Activated CD8-positive, alpha-beta memory T cell treated with anti-CD3 and anti-CD28 coated beads, Interleukin-2, amount 50 U/mL, for 48 hours (primary cell): Measurements from ENCODE around the gene PIK3CD.

Source experiments
- DNase-seq: peaks from one replicate; pipeline ENCODE4 v3.0.0-alpha.2; 2020

PIK3CD gene

DNA sequence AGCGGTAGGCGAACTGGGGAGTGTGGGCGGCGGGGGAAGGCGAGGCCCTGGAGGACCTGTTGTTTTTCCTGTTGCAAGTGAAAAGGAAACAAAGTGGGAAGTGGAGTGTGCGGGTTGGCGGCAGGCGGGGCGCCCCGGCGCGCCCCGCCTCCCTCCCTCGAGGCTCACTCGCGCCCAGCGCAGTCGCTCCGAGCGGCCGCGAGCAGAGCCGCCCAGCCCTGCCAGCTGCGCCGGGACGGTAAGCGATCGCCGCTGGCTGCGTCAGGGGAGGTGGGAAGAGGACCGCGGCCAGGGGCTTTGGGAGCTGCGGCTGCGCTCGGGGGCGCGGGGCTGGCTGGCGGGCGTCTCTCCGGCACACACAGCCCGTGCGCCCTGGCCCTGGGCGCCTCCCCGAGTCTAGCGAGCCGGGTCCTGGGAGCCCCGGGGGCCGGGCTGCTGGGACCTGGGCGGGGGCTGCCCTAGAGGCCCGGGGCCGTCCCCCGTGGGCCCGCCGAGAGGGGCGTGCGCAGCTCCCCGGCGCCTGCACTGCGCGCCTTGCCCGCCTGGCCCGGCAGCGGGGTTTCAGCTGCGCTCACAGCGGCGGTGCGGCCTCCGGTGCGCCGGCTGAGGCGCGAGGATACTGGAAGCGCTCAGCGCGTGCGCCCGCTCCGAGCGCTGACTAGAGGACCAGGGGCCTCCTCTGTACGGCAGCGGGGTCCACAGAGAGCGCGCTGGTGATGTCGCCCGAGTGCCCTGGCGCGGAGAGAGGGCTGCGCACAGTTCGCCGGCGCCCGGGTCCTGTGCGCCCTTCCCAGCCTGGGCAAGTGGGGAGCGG, at the start of gene PIK3CD:
Gene PIK3CD, plus strand, starts transcription at position 167 of the 814 bp plus-strand sequence. CDS start 58,725 bp downstream, outside the sequence.
- peak; percentile 75 for DNase-seq

- DNase-seq = no peak
These were observed 49.4 kb upstream of the PIK3CD start for GRCh38 chr1:9601942-9602793.

GRCh38 chr1:9602794-9603167, 48.8 kb upstream of the PIK3CD start:
- DNase-seq = no peak

DNA sequence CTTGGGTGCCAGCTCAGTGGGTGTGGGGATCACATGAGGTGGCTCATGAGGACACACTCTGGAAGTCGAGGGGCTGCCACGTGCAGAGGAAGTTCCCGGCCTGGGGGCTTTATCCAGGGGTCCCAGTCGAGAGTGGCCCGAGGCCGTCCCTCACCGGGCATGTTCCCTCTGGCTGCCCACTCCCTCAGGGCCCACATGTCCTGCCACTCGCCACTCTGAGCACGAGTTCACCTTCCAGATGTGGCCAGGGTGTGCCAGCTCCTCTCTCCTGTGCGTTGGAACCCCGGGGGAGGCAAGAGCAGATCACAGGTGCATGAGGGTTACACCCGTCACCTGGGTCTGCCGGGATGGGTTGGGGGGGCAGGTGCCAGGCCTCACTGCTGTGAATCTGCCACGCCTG, 48.2 kb upstream of the PIK3CD start:
- no peak for DNase-seq

DNA sequence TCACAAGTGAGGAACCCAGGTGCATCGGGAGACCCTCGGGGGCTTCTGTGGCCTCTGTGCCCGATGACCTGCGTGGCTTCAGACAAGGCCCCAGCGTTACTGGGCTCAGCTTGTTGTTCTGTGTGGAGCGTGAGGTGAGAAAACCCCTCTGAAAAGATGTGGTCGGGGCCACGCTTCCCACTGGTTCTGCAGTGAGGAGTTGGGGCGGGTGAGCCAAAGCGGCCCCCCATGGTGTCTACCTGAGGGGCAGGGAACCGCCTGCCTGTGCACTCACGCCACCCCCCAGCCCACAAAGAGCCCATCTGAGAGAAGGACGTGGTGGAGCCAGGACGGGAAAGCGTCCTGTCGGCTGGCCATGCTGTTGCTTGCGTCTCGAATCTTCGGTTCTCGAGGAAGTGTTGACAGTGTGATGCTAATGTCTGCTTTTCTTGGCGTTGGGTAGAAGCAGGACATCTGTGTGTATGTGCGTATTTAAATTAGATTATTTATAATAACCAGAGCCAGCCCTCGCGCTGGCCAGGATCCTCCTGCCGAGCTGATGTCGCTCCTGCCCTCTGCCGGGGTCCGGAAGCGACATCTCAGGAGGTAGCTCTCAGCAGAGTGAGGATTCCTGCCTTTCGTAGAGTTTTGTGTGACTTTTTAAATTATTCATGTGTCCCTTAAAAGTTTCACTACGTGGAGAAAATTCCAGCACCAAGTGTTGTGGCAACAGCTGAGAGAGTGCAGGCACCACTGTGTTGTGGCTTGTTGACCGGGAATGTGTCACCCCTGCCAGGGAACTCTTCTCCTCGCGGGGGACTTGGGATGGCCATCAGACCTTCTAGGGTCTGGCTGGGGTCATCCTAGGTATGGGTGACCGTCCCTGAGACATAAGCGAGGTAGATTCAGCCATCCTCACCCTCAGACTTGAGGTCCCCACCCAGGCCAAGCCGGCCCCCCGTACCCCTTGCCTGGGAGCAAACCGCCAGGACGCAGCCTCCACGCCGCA, 47.5 kb upstream of the PIK3CD start:
- DNase-seq = no peak

DNA sequence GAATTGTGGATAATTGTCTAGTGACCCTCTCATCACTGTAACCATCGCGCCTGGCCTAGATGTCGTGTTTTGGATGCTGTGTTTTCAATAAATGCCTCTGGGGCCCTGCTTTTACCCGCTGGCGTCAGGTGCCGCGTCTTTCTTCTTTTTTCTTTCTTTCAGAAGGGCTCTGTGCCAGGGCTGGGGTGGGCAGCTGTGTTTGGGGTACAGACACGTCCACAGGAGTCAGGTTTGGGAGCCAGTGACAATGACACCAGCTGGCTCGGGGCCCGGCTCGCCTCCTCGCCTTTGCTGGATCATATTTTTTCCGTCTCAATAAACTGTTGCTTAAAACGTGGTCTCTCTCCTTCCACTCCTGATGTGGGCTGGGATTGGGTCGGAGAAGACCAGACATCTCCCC, 46.7 kb upstream of the PIK3CD start:
- DNase-seq = no peak

DNA sequence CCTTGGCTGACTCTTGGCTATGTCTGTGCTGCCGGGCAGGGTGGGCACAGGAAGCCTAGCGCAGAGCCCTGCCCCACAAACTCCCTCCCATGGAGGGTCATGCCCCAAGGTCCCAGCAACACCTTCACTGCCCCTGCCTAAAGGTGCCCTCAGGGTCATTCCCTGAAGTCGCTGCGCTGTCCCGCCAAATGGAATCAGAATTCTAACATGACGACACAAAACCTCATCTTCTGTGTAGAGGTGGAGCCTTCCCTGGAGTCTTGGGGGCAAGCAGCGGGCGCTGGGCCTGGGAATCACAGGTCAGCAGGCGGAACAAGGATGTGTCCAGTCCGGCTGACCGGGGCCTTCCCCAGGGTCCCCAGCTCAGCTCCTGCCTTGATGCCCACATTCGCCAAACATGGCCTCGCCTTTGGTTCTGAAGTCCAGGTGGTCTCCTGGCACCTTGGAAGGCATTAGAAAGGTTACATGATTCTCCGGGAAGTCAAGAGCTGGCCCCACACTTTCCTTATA, 45.5 kb upstream of the PIK3CD start:
- no peak for DNase-seq

- DNase-seq = no peak
These were observed 45.1 kb upstream of the PIK3CD start for GRCh38 chr1:9606458-9606857.

- no peak for DNase-seq
These were observed 44.6 kb upstream of the PIK3CD start for GRCh38 chr1:9606948-9607347.

- no peak for DNase-seq
These were observed 44.2 kb upstream of the PIK3CD start for GRCh38 chr1:9607352-9607751.

DNA sequence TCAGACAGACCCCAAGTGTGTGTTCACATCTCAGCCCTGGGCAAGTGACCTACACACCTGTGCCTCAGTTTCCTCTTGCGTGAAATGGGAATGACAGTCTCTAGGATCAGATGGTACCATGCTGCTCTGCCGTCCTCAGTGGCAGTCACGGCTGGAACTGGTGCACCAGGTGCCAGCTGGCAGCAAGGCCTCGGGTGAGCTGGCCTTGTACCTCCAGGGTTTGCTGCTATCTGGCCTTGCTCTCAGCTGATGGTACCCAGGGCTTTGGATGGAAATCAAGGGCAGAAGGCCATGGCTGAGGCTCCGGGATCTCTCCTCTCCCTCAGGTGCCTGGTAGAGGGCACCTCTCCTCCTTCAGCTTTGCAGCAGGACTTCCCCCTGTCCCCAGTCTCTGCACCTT, 41.5 kb upstream of the PIK3CD start:
- no peak for DNase-seq

DNA sequence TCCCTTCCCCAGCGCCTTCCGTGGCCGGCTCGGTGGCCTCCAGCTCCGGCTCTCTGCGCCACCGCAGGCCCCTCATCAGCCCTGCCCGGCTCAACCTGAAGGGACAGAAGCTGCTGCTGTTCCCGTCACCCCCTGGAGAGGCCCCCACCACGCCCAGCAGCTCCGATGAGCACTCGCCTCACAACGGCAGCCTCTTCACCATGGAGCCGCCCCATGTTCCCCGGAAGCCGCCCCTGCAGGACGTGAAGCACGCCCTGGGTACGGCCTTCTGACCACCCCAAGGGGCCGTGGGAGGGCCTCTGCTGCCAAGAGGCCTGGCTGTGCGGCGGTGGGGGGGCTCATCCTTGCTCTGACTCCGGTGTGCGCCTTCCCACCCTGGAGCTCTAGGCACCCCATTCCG, 41.0 kb upstream of the PIK3CD start:
- DNase-seq = no peak

- no peak for DNase-seq
These were observed 39.8 kb upstream of the PIK3CD start for GRCh38 chr1:9611716-9612115.

DNA sequence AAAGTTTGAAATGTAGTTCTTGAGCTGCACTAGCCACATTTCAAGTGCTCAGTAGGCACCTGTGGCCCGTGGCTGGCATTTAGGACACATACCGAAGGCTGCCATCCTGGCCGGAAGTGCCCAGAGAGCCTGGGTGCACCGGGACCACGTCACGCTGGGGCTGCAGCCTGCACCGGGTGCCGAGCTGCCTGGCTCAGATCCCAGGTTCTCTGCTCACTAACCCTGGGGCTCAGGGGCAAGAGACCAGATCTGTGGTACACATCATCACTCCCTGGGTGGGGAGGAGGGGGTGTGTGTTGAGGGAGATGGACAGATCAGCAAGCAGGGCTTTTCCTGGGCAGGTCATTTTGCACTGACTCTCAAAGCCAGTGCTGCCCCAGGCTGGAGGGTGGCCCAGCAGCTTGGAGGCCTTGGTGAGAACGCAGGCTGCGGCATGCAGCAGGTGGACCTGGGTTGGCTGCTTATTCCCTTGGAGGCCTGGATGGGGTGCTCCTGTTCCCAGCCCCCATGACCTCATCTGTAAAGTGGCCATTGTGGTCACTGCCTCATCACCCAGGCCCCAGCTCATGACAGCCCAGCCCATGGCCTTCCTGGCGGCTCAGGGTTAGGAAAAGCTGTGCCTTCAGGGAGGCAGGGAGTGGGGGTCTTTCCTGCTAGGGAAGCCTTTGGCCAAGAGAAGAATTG, 39.2 kb upstream of the PIK3CD start:
- no peak for DNase-seq

DNA sequence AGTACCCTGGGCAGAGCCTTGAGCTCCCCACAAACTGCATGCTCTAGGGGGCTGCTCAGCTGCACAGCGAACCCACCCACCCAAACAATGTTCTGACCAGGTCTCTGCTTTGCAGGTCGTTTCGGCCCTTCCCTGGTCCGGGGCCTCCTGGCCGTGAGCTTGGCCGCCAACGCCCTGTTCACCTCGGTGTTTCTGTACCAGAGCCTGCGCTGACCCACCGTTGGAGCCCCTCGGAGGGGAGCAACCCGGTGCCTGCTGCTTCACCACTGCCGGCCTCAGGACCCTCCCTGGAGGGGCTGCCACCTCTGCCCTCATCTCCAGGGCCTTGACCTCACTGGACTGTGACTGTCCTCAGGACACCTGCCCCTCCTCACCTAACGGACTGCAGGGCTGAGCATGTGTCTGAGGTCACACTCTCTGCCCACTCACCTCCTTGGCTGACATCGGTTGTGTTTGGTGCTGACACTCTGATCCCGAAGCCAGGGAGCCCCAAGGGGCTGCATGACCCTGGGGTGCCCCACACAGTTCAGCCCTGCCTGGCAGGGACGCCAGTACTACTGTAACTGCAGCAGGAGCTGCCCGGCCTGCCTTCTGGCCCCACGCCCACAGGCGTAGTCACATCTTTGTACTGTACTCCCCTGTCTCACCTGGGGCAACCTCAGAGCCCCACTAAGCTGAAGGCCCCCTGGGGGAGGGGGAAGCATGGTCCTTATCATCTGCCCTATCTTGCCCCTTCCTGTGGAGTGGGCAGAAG, 38.5 kb upstream of the PIK3CD start:
- no peak for DNase-seq

- no peak for DNase-seq
These were observed 37.8 kb upstream of the PIK3CD start for GRCh38 chr1:9613625-9614299.

- DNase-seq = peak; percentile 80
These were observed 36.0 kb upstream of the PIK3CD start for GRCh38 chr1:9615316-9616063.

DNA sequence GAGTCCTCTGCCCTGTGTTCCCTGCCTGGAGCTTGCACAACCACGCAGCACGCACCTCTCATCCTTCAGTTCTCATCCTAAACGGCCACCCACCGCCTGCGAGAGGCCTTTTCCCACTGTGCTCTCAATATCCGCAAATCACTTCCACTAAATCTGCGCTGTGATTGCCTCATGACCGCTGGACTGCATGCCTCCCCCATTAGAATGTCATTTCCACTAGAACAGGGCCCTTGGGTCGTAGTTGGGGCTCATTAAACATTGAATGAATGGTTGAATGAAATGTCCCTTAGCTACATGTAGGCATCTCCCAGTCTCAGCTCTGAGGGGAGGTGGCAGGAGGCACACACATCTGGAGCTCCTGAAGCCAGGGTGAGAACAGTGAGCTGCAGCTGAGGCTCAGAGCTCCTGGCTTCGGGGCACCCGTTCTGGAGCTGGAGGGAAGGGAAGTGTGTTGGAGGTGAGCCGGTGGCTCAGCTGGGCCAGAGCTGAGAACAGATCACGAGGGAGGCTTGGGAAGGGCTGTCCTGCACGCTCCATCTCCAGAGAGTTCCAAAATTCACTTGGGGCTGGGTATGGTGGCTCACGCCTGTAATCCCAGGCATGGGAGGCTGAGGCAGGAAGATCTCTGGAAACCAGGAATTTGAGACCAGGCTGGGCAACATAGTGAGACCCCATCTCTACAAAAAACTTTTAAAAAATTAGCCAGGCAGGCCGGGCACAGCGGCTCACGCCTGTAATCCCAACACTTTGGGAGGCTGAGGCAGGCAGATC, 32.4 kb upstream of the PIK3CD start:
- no peak for DNase-seq

- DNase-seq = no peak
These were observed 30.5 kb upstream of the PIK3CD start for GRCh38 chr1:9621032-9621431.
